Ovary (tissue), 9 donors: Measurements from ENCODE around the gene CDKAL1. TPM values are rescaled to one million over a fixed set of nuclear protein-coding genes. Genes with fewer than 3 reads are reported as not detected.

Source experiments
- DNase-seq, 5 donors: peaks; one replicate each; pipeline ENCODE4 v3.0.0-alpha.2; 2019 to 2020
- H3K27ac ChIP-seq, 2 donors: fragments of 200-600 bp; one replicate each; pipeline versions ENCODE4 v1.5.1 to v1.8.0; 2019 to 2022
- H3K27me3 ChIP-seq: fragments of 200-600 bp; one replicate; pipeline ENCODE4 v1.8.0; 2022
- H3K36me3 ChIP-seq: fragments of 200-600 bp; sonication (generic); one replicate; pipeline ENCODE4 v1.5.1; 2019
- H3K4me1 ChIP-seq: one replicate; pipeline ENCODE4 v1.8.1; 2013; ENCODE audit warnings: mild to moderate bottlenecking, moderate library complexity; ENCODE audit not compliant: insufficient read depth
- H3K4me3 ChIP-seq: fragments of 200-600 bp; sonication (generic); one replicate; pipeline ENCODE4 v1.5.1; 2017
- H3K9me3 ChIP-seq, 2 donors: fragments of 200-600 bp in 1 of 2; sonication (generic) in 1 of 2; one replicate each; pipeline versions ENCODE4 v1.5.1 to v1.8.1; 2013 to 2019; ENCODE audit warnings: mild to moderate bottlenecking in 1 of 2, moderate library complexity in 1 of 2
- CTCF ChIP-seq, 3 donors: fragments of 450-650 bp in 2 of 3; fragments of 200-600 bp in 1 of 3; IDR thresholded peaks; one replicate each; pipeline versions ENCODE4 v1.5.1 to v1.8.0; 2016 to 2022; ENCODE audit warnings: antibody characterized with exemption in 3 of 3, mild to moderate bottlenecking in 1 of 3
- EP300 ChIP-seq: sonication (generic); formaldehyde crosslinking; IDR thresholded peaks from one replicate; pipeline ENCODE4 v1.6.1; 2017; ENCODE audit warnings: antibody characterized with exemption
- POLR2A ChIP-seq: fragments of 450-650 bp; IDR thresholded peaks from one replicate; pipeline ENCODE4 v1.6.1; 2017; ENCODE audit warnings: antibody characterized with exemption, mild to moderate bottlenecking, moderate library complexity
- WGBS, 3 donors: extraction: QIAGEN DNeasy Blood & Tissue Kit in 1 of 3; methylation state at CpG; one replicate each; pipeline versions ENCODE4 v1.1.5 to v1.1.7; 2013 to 2017; 5-methylcytosine and 5-hydroxymethylcytosine counted together
- intact Hi-C, 4 donors: fragments of 100-400 bp; cut with DNase I; formaldehyde crosslinking; loops; one replicate each; pipeline versions ENCODE4 v1.11.0 to v1.15.1; 2022 to 2023
- polyA plus RNA-seq, 2 donors: library from polyadenylated mRNA; stranded (reverse); fragments of 200-250 nt in 1 of 2; fragments of 350-450 nt in 1 of 2; fragmentation: Illumina TruSeq in 1 of 2; extraction: RNeasy Lipid Tissue Mini Kit (QIAGEN cat#74804) in 1 of 2; gene quantifications; one replicate each; pipeline ENCODE4 v1.2.3, GENCODE V29; 2013 to 2014
- total RNA-seq, 7 donors: library from RNA; depleted of rRNA in 2 of 7; stranded (reverse); fragments of >200 nt in 2 of 7; fragmentation: NEBNext Ultra II Directional in 3 of 7; extraction: Animal tissue kit (Norgen Biotek cat#: 25700) in 3 of 7; gene quantifications; one replicate each; pipeline versions ENCODE4 v1.1.0 to v1.2.4, GENCODE V29; 2016 to 2023
- donor health status: DM: no; HTN: no; CAD: no; lungs with moderate emphysema.
- donor health status: DM: no; HTN: no; CAD: no.
- donor health status: Bipolar disorder and iron deficiency.
- donor health status: DM: yes; HTN: yes; CAD: no.
- donor health status: DM: no; HTN: no; CAD: no.
- donor health status: DM: yes; HTN: yes; CAD: no.

The CDKAL1 gene
- total and polyA plus RNA-seq, 9 donors = 6.8 to 21.3 (median 18.9) TPM

DNA sequence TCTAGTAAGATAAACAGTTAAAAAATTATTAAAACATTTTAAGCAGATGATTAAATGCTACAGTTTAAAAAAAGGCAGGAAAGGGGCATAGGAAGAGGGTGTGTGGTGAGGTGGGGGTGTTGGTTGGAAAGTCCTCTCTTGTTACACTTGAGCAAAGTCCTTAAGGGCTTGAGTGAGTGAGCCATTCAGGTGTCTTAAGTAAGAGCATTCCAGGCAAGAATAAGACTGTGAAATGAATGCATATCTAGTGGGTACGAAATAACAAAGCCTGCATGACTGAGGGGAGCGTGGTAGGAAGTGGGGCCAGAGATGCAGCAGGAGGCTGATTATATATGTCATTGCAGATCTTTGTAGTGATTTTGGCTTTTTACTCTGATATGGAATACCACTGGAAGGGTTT, 5.1 kb downstream of the CDKAL1 start:
- Histone ChIP-seq H3K27me3 (no peaks in the 10 kb centered on the region), H3K9me3 (no peaks in the 10 kb centered on the region), H3K4me1 (peaks cover 11% of the 10 kb centered on the region), H3K27ac (no peak overlapping the region), H3K36me3 (no peaks in the 10 kb centered on the region), H3K4me3 (no peak overlapping the region)
- WGBS, 3 donors = 73 to 100% (median 97%) methylated on average over 2 of the region's 2 CpGs
- DNase-seq = no peak
- intact Hi-C loops = no loop called here
- TF ChIP-seq CTCF (IDR thresholded peaks at IDR 0.05) = no peak
- TF ChIP-seq EP300 = no peak
- no peak for TF ChIP-seq POLR2A

GRCh38 chr6:20540683-20541082, 6.4 kb downstream of the CDKAL1 start:
- Histone ChIP-seq H3K9me3 (no peaks in the 10 kb centered on the region), H3K4me1 (peaks cover 8% of the 10 kb centered on the region), H3K27me3 (no peaks in the 10 kb centered on the region), H3K36me3 (no peaks in the 10 kb centered on the region), H3K27ac (peak overlapping the region in 1 of 2 donors; percentile 60), H3K4me3 (no peak overlapping the region)
- intact Hi-C loops = no loop called here
- peak in 3 of 5 donors; percentile 28 to 33 (median 28) for DNase-seq
- WGBS, 3 donors = 40 to 54% (median 52%) methylated on average over 5 of the region's 5 CpGs
- no peak for TF ChIP-seq CTCF (IDR thresholded peaks at IDR 0.05)
- no peak for TF ChIP-seq POLR2A
- no peak for TF ChIP-seq EP300

GRCh38 chr6:20541382-20541781, 7.1 kb downstream of the CDKAL1 start:
- no peaks in the 10 kb centered on the region for H3K9me3 ChIP-seq
- H3K27ac ChIP-seq = no peak overlapping the region
- DNase-seq = no peak
- 95 to 99% (median 97%) methylated on average over 6 of the region's 6 CpGs for WGBS, 3 donors
- no peaks in the 10 kb centered on the region for H3K27me3 ChIP-seq
- no peak overlapping the region for H3K4me3 ChIP-seq
- peaks cover 6% of the 10 kb centered on the region for H3K4me1 ChIP-seq
- H3K36me3 ChIP-seq = no peaks in the 10 kb centered on the region
- intact Hi-C loops = no loop called here
- no peak for TF ChIP-seq POLR2A
- no peak for TF ChIP-seq EP300
- no peak for TF ChIP-seq CTCF (IDR thresholded peaks at IDR 0.05)

DNA sequence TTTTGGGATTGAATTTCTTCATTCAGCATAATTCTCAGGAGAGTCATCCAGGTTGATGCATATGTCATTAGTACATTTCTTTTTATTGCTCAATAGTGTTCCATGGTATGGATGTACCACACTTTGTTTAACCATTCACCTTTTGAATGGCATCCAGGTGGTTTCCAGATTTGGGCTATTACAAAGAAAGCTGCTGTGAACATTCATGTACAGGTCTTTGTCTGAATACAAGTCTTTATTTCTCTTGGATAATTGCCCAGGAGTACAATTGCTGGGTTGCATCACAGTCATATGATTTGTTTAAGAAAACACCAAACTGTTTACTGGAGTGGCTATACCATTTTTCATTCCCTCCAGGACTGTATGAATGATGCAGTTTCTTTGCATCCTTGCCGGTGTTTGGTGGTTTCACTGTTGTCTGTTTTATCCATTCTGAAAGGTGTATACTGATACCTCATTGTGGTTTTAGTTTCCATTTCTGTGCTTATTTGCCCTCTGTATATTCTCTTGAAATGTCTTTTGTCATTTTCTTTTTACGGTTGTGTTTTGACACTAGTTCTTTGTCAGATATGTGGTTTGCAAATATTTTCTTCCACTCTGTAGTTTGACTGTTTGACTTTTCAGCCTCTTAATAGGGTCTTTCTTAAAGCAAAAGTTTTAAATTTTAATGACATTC, 8.8 kb downstream of the CDKAL1 start:
- no peak for TF ChIP-seq CTCF (IDR thresholded peaks at IDR 0.05)
- intact Hi-C loops = no loop called here
- H3K36me3 ChIP-seq = no peaks in the 10 kb centered on the region

More for the DNA sequence above, 8.8 kb downstream of the CDKAL1 start:
- WGBS, 3 donors = 81 to 87% (median 83%) methylated on average over 2 of the region's 2 CpGs
- no peak for DNase-seq
- Histone ChIP-seq H3K9me3 (no peaks in the 10 kb centered on the region), H3K27ac (no peak overlapping the region), H3K4me1 (peaks cover 6% of the 10 kb centered on the region), H3K27me3 (no peaks in the 10 kb centered on the region), H3K4me3 (no peak overlapping the region)
